Tibial nerve (tissue), 4 donors: Measurements from ENCODE around the gene CEP85L. TPM values are rescaled to one million over a fixed set of nuclear protein-coding genes. Genes with fewer than 3 reads are reported as not detected.

Source experiments
- DNase-seq, 2 donors: peaks; one replicate each; pipeline ENCODE4 v3.0.0-alpha.2; 2019; ENCODE audit warnings: low spot score in 2 of 2
- H3K27ac ChIP-seq, 4 donors: fragments of 200-600 bp; sonication (generic) in 3 of 4; one replicate each; pipeline ENCODE4 v1.5.1; 2017 to 2019; ENCODE audit warnings: mild to moderate bottlenecking in 1 of 4
- H3K27me3 ChIP-seq, 2 donors: fragments of 200-600 bp; sonication (generic) in 1 of 2; one replicate each; pipeline versions ENCODE4 v1.5.1 to v1.6.0; 2017 to 2019
- H3K36me3 ChIP-seq, 3 donors: fragments of 200-600 bp; sonication (generic); one replicate each; pipeline ENCODE4 v1.5.1; 2018 to 2019
- H3K4me1 ChIP-seq, 4 donors: fragments of 200-600 bp; sonication (generic) in 3 of 4; one replicate each; pipeline ENCODE4 v1.5.1; 2017 to 2019
- H3K4me3 ChIP-seq, 4 donors: fragments of 200-600 bp; sonication (generic) in 3 of 4; one replicate each; pipeline ENCODE4 v1.5.1; 2017 to 2019; ENCODE audit warnings: mild to moderate bottlenecking in 1 of 4, moderate library complexity in 1 of 4
- H3K9me3 ChIP-seq, 4 donors: fragments of 200-600 bp; sonication (generic) in 3 of 4; one replicate each; pipeline ENCODE4 v1.5.1; 2017 to 2019
- CTCF ChIP-seq, 5 experiments: fragments of 200-600 bp in 3 of 5; fragments of 450-650 bp in 2 of 5; sonication (generic) in 3 of 5; IDR thresholded peaks; one replicate each; pipeline ENCODE4 v1.5.1; 2016 to 2019; ENCODE audit warnings: antibody characterized with exemption in 5 of 5, mild to moderate bottlenecking in 3 of 5, moderate library complexity in 2 of 5
- EP300 ChIP-seq, 2 donors: sonication (generic); formaldehyde crosslinking; IDR thresholded peaks; one replicate each; pipeline ENCODE4 v1.6.1; 2017; ENCODE audit warnings: antibody characterized with exemption in 2 of 2, mild to moderate bottlenecking in 1 of 2
- POLR2A ChIP-seq, 2 donors: fragments of 450-650 bp; IDR thresholded peaks; one replicate each; pipeline ENCODE4 v1.6.1; 2017; ENCODE audit warnings: antibody characterized with exemption in 2 of 2, mild to moderate bottlenecking in 2 of 2, moderate library complexity in 2 of 2
- WGBS, 2 donors: methylation state at CpG; one replicate each; pipeline ENCODE4 v1.1.5; 2018; 5-methylcytosine and 5-hydroxymethylcytosine counted together
- total RNA-seq, 4 donors: library from RNA; depleted of rRNA; stranded (reverse); fragments of >200 nt; gene quantifications; one replicate each; pipeline ENCODE4 v1.1.0, GENCODE V29; 2016

Gene CEP85L
- 10 to 100 TPM; 26.7 to 47.4 (median 37.8) TPM for total RNA-seq

GRCh38 chr6:118651282-118652050, at the start of gene CEP85L:
TSS of gene CEP85L (minus strand) at chr6:118651591. CDS start at chr6:118651269, 322 bp downstream.
- Histone ChIP-seq H3K4me1 (peaks cover 0 to 53% (median 9%) of the 10 kb centered on the region in 4 donors), H3K4me3 (peak within 1 kb of the TSS; percentile 68 to 97 (median 88)), H3K27me3 (no peaks in the 10 kb centered on the region), H3K9me3 (no peaks in the 10 kb centered on the region), H3K36me3 (no peaks in the 10 kb centered on the region), H3K27ac (peak within 1 kb of the TSS; percentile 88 to 98 (median 96))
- 1 to 2% methylated on average over 38 to 43 of the region's 77 CpGs for WGBS, 2 donors
- TF ChIP-seq EP300 (IDR thresholded peaks at IDR 0.05) (peak in 1 of 2 donors; percentile 96), CTCF (IDR thresholded peaks at IDR 0.05) (peak in 3 of 5 experiments; percentile 2 to 77 (median 57)), POLR2A (IDR thresholded peaks at IDR 0.05) (peak; percentile 84 to 96)
- peak; percentile 78 to 83 for DNase-seq

GRCh38 chr6:118700531-118700930, 49.1 kb upstream of the CEP85L start:
- DNase-seq: no peak
- Histone ChIP-seq H3K27me3 (no peaks in the 10 kb centered on the region), H3K9me3 (no peaks in the 10 kb centered on the region), H3K36me3 (no peaks in the 10 kb centered on the region), H3K4me1 (peaks cover 0 to 16% (median 12%) of the 10 kb centered on the region in 4 donors), H3K4me3 (no peak overlapping the region), H3K27ac (no peak overlapping the region)
- no peak for TF ChIP-seq CTCF (IDR thresholded peaks at IDR 0.05)
- no peak for TF ChIP-seq EP300 (IDR thresholded peaks at IDR 0.05)
- no peak for TF ChIP-seq POLR2A (IDR thresholded peaks at IDR 0.05)
- WGBS, 2 donors: 82 to 100% methylated on average over 2 of the region's 2 CpGs

- Histone ChIP-seq H3K4me3 (no peak overlapping the region), H3K27me3 (no peaks in the 10 kb centered on the region), H3K4me1 (no peaks in the 10 kb centered on the region), H3K9me3 (no peaks in the 10 kb centered on the region), H3K27ac (no peak overlapping the region), H3K36me3 (no peaks in the 10 kb centered on the region)
- DNase-seq: no peak
- 76 to 80% methylated on average over 3 of the region's 3 CpGs for WGBS, 2 donors
- no peak for TF ChIP-seq EP300 (IDR thresholded peaks at IDR 0.05)
- TF ChIP-seq POLR2A (IDR thresholded peaks at IDR 0.05): no peak
- TF ChIP-seq CTCF (IDR thresholded peaks at IDR 0.05): no peak
Observed at GRCh38 chr6:118697554-118697953, 46.2 kb upstream of the CEP85L start.

GRCh38 chr6:118696271-118696670, 44.9 kb upstream of the CEP85L start:
- TF ChIP-seq CTCF (IDR thresholded peaks at IDR 0.05): no peak
- TF ChIP-seq POLR2A (IDR thresholded peaks at IDR 0.05): no peak
- TF ChIP-seq EP300 (IDR thresholded peaks at IDR 0.05): no peak
- Histone ChIP-seq H3K36me3 (no peaks in the 10 kb centered on the region), H3K4me1 (no peaks in the 10 kb centered on the region), H3K9me3 (no peaks in the 10 kb centered on the region), H3K27me3 (no peaks in the 10 kb centered on the region), H3K4me3 (no peak overlapping the region), H3K27ac (no peak overlapping the region)
- WGBS, 2 donors: 39 to 81% methylated on average over 1 of the region's 1 CpG
- no peak for DNase-seq

GRCh38 chr6:118693562-118693961, 42.2 kb upstream of the CEP85L start:
- no peak for TF ChIP-seq EP300 (IDR thresholded peaks at IDR 0.05)
- no peak for TF ChIP-seq CTCF (IDR thresholded peaks at IDR 0.05)
- TF ChIP-seq POLR2A (IDR thresholded peaks at IDR 0.05): no peak
- no peaks in the 10 kb centered on the region for H3K4me1 ChIP-seq
- WGBS, 2 donors: 72 to 75% methylated on average over 1 of the region's 1 CpG
- no peaks in the 10 kb centered on the region for H3K27me3 ChIP-seq
- no peaks in the 10 kb centered on the region for H3K36me3 ChIP-seq
- no peak for DNase-seq
- H3K4me3 ChIP-seq: no peak overlapping the region
- no peak overlapping the region for H3K27ac ChIP-seq
- no peaks in the 10 kb centered on the region for H3K9me3 ChIP-seq
